Tibial artery (tissue), 4 donors: ENCODE measurements around the gene DIS3L2.
A peak's percentile ranks its signal among the peaks of the same experiment; 100 is the strongest.

Source experiments
- DNase-seq, 2 donors: peaks; one replicate each; pipeline ENCODE4 v3.0.0-alpha.2; 2019
- H3K27ac ChIP-seq, 2 donors: fragments of 200-600 bp; sonication (generic) in 1 of 2; 1 replicate in 1 of 2; 2 replicates in 1 of 2; pipeline ENCODE4 v1.5.1; 2018 to 2019; ENCODE audit warnings: mild to moderate bottlenecking in 1 of 2
- H3K27me3 ChIP-seq, 2 donors: fragments of 200-600 bp; sonication (generic) in 1 of 2; one replicate each; pipeline versions ENCODE4 v1.5.1 to v1.6.0; 2016 to 2019
- H3K36me3 ChIP-seq, 3 donors: fragments of 200-600 bp; sonication (generic) in 2 of 3; one replicate each; pipeline ENCODE4 v1.5.1; 2016 to 2019; ENCODE audit warnings: mild to moderate bottlenecking in 2 of 3
- H3K4me1 ChIP-seq, 4 donors: fragments of 200-600 bp; sonication (generic) in 2 of 4; 1 replicate in 3 of 4; 2 replicates in 1 of 4; pipeline ENCODE4 v1.5.1; 2016 to 2019
- H3K4me3 ChIP-seq, 2 donors: fragments of 200-600 bp; sonication (generic) in 1 of 2; 1 replicate in 1 of 2; 2 replicates in 1 of 2; pipeline ENCODE4 v1.5.1; 2018 to 2019; ENCODE audit warnings: mild to moderate bottlenecking in 2 of 2
- H3K9me3 ChIP-seq, 3 donors: fragments of 200-600 bp; sonication (generic) in 1 of 3; one replicate each; pipeline ENCODE4 v1.5.1; 2016 to 2019
- CTCF ChIP-seq, 2 experiments: fragments of 200-600 bp in 1 of 2; fragments of 450-650 bp in 1 of 2; IDR thresholded peaks; one replicate each; pipeline ENCODE4 v1.5.1; 2017 to 2019; ENCODE audit warnings: antibody characterized with exemption in 2 of 2, mild to moderate bottlenecking in 1 of 2, moderate library complexity in 1 of 2
- intact Hi-C: fragments of 100-400 bp; cut with DNase I; formaldehyde crosslinking; loops from one replicate; pipeline ENCODE4 v1.15.0; 2023; ENCODE audit warnings: low total_unique reads

The DIS3L2 gene

GRCh38 chr2:231919341-231920035, 42.0 kb upstream of the DIS3L2 start:
- H3K4me3 ChIP-seq, result no peak overlapping the region
- no peak overlapping the region for H3K27ac ChIP-seq
- TF ChIP-seq CTCF (IDR thresholded peaks at IDR 0.05), result no peak
- peak; percentile 12 to 23 for DNase-seq
- peaks cover 0 to 4% (median 0%) of the 10 kb centered on the region in 4 donors for H3K4me1 ChIP-seq
- intact Hi-C loops, result no loop called here
- no peaks in the 10 kb centered on the region for H3K9me3 ChIP-seq
- peaks cover 0 to 46% of the 10 kb centered on the region in 2 donors for H3K27me3 ChIP-seq
- H3K36me3 ChIP-seq, result no peaks in the 10 kb centered on the region

- no peaks in the 10 kb centered on the region for H3K36me3 ChIP-seq
- no peak overlapping the region for H3K27ac ChIP-seq
- H3K9me3 ChIP-seq, result no peaks in the 10 kb centered on the region
- intact Hi-C loops, result no loop called here
- H3K27me3 ChIP-seq, result peaks cover 0 to 55% of the 10 kb centered on the region in 2 donors
- no peak overlapping the region for H3K4me3 ChIP-seq
- peak in 1 of 2 donors; percentile 12 for DNase-seq
- peaks cover 0 to 11% (median 5%) of the 10 kb centered on the region in 4 donors for H3K4me1 ChIP-seq
- TF ChIP-seq CTCF (IDR thresholded peaks at IDR 0.05), result no peak
Measured at GRCh38 chr2:231920366-231920765, 41.1 kb upstream of the DIS3L2 start.

- peaks cover 0 to 15% (median 10%) of the 10 kb centered on the region in 4 donors for H3K4me1 ChIP-seq
- peaks cover 0 to 59% of the 10 kb centered on the region in 2 donors for H3K27me3 ChIP-seq
- no peaks in the 10 kb centered on the region for H3K9me3 ChIP-seq
- H3K36me3 ChIP-seq, result no peaks in the 10 kb centered on the region
- intact Hi-C loops, result no loop called here
- no peak overlapping the region for H3K27ac ChIP-seq
- TF ChIP-seq CTCF (IDR thresholded peaks at IDR 0.05), result no peak
- H3K4me3 ChIP-seq, result no peak overlapping the region
- no peak for DNase-seq
Measured at GRCh38 chr2:231920795-231921194, 40.7 kb upstream of the DIS3L2 start.

GRCh38 chr2:231922311-231923009, 39.1 kb upstream of the DIS3L2 start:
- H3K27ac ChIP-seq, result no peak overlapping the region
- no peaks in the 10 kb centered on the region for H3K36me3 ChIP-seq
- DNase-seq, result peak in 1 of 2 donors; percentile 7
- H3K4me1 ChIP-seq, result peaks cover 0 to 29% (median 21%) of the 10 kb centered on the region in 4 donors
- H3K4me3 ChIP-seq, result no peak overlapping the region
- no peak for TF ChIP-seq CTCF (IDR thresholded peaks at IDR 0.05)
- H3K9me3 ChIP-seq, result no peaks in the 10 kb centered on the region
- intact Hi-C loops, result no loop called here
- H3K27me3 ChIP-seq, result peaks cover 0 to 76% of the 10 kb centered on the region in 2 donors

DNA sequence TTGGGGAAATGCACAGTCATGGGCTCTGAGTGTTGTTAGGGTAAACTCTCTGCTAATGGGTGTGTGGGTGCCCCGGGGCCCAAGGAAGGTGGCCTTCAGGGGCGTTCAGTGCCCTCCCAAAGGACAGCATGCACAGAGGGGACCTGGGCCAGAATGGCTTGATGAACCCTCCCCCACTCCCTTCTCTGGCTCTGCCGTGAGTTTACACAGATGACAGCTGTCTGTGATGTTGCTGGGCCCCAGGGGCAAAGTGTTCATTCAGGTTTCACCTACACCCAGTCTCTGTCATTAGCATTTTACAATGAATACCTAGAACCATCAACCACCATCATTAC, 38.5 kb upstream of the DIS3L2 start:
- DNase-seq, result peak; percentile 3 to 9
- Histone ChIP-seq H3K9me3 (no peaks in the 10 kb centered on the region), H3K36me3 (no peaks in the 10 kb centered on the region), H3K27me3 (peaks cover 0 to 78% of the 10 kb centered on the region in 2 donors), H3K4me3 (no peak overlapping the region), H3K4me1 (peaks cover 0 to 26% (median 21%) of the 10 kb centered on the region in 4 donors), H3K27ac (no peak overlapping the region)
- no peak for TF ChIP-seq CTCF (IDR thresholded peaks at IDR 0.05)
- intact Hi-C loops, result no loop called here
